GM18951 (cell line): ENCODE measurements around the gene ERICH4.
A peak's percentile ranks its signal among the peaks of the same experiment; 100 is the strongest.

Source experiments
- POLR2A ChIP-seq: IDR thresholded peaks from 4 replicates; pipeline ENCODE4 v1.6.1; 2011; ENCODE audit warnings: mild to moderate bottlenecking; ENCODE audit not compliant: insufficient read length, insufficient read depth; ENCODE audit errors: extremely low read depth
- in situ Hi-C: fragments of 300-500 bp; cut with MboI; formaldehyde crosslinking; loops from one replicate; pipeline ENCODE4 v1.12.0; 2022; ENCODE audit warnings: low sequenced_read_pairs, mixed read lengths, inconsistent platforms; ENCODE audit not compliant: unreplicated experiment

Gene ERICH4

GRCh38 chr19:41435936-41436673 is 6.9 kb upstream of the ERICH4 start:
- no peak for TF ChIP-seq POLR2A
- in situ Hi-C loops, result no loop called here

- TF ChIP-seq POLR2A, result no peak
- in situ Hi-C loops, result no loop called here
These were observed 6.3 kb upstream of the ERICH4 start for GRCh38 chr19:41436674-41436951.

DNA sequence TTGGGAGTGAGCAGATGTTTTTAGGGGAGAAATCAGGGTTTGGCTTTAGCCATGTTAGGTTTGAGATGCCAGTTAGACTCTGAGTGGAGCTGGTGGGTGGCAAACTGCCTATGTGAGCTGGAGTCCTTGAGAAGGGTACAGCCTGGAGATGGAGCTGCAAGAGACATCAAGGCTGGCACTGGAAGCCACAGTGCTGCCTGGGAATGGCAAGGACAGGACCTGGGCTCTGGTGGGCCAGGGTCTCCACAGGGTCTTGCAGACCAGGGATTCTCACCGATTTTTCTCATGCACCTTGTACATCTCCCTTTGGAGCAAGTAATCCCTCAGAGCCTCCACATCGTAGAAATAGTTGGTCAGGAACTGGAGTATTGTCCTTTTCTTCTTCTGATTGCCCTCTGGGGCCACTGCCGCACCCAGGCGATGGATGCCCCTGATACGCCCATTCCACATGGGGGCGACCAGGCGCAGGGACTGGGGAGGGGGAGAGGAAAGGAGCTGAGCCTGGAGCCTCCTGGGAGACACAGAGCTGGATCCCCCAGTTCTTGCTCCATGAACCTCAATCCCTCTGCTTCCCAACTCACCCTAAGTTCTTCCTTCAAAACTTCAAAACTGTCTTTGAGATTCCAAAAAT is 4.9 kb upstream of the ERICH4 start:
- TF ChIP-seq POLR2A, result no peak
- in situ Hi-C loops, result no loop called here

GRCh38 chr19:41439441-41440222 is 3.3 kb upstream of the ERICH4 start, which contains the start of gene DMAC2:
Gene DMAC2, minus strand, starts transcription at chr19:41439912. Its CDS starts 13 bp downstream, at chr19:41439899.
- peak; percentile 77 for TF ChIP-seq POLR2A
- in situ Hi-C loops, result no loop called here

- TF ChIP-seq POLR2A, result no peak
- in situ Hi-C loops, result no loop called here
These were observed 1.5 kb upstream of the ERICH4 start for GRCh38 chr19:41441321-41441945.

DNA sequence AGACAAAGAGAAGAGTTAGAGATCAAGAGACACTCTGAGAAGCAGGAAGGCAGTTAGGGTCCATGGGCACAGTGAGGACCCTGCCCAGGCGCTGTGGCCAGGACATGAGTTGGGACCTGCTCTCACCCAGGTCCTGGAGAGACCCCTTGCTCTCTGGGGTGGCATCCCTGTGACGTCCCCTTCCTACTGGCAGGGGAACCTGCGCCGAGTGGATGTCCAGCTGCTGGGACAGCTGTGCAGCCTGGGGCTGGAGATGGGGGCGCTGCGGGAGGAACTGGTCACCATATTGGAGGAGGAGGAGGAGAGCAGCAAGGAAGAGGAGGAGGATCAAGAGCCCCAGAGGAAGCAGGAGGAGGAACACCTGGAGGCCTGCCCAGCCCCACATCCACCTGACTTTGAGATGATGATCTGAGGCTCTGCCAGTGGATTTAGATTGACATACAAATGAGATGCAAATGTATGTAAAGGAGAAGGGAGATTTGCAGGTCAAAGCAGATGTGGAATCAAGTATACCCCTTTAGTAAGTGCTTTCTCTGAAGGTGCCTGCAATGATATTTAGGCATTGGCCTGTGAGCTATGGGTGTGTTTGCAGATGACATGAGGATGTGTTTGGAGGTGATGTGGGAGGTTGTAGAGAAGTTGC is 978 bp downstream of the ERICH4 start:
- in situ Hi-C loops, result no loop called here
- TF ChIP-seq POLR2A, result no peak

GRCh38 chr19:41445575-41445974 is 2.6 kb downstream of the ERICH4 start:
- no peak for TF ChIP-seq POLR2A
- in situ Hi-C loops, result loop anchor here (5.0 kb wide), 1 partner anchor 112 kb away; no protein-coding TSS in a partner anchor

DNA sequence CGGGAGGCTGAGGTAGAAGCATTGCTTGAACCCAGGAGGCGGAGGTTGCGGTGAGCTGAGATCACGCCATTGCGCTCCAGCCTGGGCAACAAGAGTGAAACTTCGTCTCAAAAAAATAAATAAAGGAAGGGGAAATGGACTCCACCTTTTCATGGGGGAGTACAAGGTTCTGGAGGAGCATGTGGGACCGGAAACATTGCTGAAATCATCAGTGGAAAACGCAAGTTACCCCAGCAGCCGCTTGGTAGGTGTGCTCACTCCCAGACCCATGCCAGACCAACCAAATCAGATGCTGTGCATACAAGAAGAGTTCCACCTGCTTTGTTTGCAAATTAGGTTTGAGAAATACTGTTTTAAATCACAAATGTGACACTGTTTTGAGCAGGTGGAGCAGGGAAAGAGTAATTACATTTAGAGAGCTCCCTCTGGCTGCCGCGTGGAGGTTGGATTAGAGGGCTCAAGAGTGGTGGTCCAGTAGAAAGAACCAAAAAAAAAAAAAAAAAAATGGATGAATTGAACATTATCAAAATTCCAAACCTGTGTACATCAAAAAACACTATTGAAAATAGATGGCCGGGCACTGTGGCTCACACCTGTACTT is 4.9 kb downstream of the ERICH4 start:
- no peak for TF ChIP-seq POLR2A
- in situ Hi-C loops, result loop anchor here (5.0 kb wide), 1 partner anchor 109 kb away; no protein-coding TSS in a partner anchor

DNA sequence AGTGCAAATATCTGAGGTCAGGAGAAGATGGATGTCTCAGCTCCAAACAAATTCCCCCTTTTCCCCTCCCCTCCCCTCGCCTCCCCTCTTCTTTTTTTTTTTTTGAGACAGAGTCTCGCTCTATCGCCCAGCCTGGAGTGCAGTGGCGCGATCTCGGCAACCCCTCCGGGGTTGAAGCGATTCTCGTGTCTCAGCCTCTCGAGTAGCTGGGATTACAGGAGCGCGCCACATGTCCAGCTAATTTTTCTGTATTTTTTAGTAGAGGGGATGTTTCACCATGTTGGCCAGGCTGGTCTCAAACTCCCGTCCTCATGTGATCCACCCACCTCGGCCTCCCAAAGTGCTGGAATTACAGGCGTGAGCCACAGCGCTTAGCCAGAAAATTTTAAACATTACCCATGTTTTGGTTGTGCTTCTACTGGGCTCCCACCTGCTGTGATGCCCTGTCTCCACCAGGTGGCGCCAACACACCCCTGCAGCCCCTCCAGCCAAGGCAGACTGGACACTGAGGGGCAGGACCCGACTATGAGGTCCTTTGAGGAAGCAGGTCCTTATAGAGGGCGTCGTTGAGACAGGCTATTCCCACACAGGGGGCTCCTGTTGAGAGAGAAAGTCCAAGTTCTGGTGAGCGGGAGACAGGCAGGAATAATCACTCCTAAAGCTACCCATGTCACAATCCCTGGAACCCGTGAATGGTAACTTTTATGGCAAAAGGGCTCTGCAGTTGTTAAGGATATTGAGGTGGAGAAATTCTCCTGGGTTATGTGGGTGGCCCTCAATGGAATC is 6.3 kb downstream of the ERICH4 start:
- no peak for TF ChIP-seq POLR2A
- in situ Hi-C loops, result loop anchor here (5.0 kb wide), 1 partner anchor 108 kb away; no protein-coding TSS in a partner anchor

- TF ChIP-seq POLR2A, result no peak
- in situ Hi-C loops, result loop anchor here (5.0 kb wide), 1 partner anchor 107 kb away; no protein-coding TSS in a partner anchor
These were observed 6.9 kb downstream of the ERICH4 start for GRCh38 chr19:41449865-41450178.

DNA sequence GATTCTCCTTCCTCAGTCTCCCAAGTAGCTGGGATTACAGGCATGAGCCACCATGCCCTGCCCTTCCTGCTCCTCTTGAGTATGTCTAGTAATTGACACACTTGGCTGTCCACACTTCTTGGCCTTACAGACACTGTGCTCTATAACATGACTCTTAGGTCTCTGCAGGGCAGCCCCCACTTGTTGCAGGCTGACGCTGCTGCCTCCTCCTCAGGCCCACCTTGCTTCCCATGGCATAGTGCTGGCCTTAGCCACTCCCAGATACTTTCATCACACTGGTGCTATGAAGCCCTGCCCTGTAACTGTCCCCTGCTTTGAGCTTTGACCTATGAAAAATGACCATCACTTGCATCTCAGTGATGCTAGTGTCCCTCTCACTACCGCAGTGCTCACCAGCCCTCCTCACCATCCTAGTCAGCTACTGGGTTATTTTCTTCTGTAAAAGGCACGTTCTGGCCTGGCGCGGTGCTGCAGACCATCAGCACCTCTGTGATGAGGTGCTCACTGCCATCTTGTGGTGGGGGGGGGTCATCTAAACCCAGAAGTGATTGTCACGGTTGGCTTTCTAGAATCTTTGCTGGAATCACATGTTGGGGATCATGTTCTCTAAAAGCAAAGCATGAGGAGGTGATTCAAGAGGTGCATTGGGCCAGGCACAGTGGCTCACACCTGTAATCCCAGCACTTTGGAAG is 9.8 kb downstream of the ERICH4 start:
- in situ Hi-C loops, result no loop called here
- TF ChIP-seq POLR2A, result no peak
